GM21717 (cell line): ENCODE data around the gene POC1A.
"Not testable (repeated sequence)": the region's sequence is repeated elsewhere in the genome, so short reads cannot be mapped to it uniquely, and the experiment has no call there.

Experiments used
- ATAC-seq: cut with Tn5 transposase; IDR thresholded peaks from one replicate; pipeline ENCODE4 v1.9.1; 2021; ENCODE audit warnings: mild to moderate bottlenecking, moderate library complexity; ENCODE audit not compliant: unreplicated experiment

Gene POC1A

DNA sequence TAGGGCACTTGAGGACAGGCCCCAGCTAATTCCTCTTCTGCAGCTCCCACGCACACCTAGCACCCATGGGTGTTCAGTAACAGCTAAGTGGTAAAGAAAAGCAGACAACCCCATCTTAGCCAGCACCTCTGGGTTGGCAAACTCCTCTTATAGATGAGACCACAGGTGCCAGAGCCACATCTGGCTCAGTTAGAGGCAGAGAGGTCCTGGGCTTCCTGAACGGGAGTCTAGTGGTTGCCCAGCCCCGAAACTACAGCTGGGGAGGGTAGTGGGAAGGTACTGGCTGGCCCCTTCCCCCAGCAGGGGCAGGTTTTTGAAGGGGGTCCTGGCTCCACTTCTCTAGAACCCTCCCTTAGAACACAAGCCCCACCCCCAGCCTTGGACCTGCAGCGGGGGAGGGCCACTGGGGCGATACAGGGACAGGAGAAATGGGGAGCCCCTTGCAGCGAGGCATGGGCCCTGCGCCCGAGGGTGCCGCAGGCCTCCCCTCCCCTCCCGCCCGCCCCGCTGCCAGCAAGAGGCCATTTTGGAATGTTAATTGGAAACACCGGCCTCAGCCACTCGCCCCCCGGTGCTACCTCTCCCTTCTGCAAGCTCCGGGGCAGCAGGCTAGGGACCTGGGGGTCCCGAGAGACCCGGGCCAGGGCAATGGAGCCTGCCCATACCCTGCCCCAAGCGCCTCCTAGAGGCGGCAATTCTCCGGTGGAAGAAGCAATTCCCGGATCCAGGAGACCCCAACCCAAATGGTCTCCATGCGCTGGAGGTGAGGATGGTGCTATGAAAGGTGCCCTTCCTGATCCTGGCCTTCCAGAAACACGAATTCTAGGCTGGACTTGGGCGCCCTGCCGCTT, 99.3 kb downstream of the POC1A start:
- no peak for ATAC-seq

- ATAC-seq = no peak
Measured at GRCh38 chr3:52053307-52054304, 100.6 kb downstream of the POC1A start.

GRCh38 chr3:52052831-52053306, 101.4 kb downstream of the POC1A start:
- ATAC-seq = no peak

- no peak for ATAC-seq
Measured at GRCh38 chr3:52051444-52051843, 102.8 kb downstream of the POC1A start.

GRCh38 chr3:52050571-52050970, 103.7 kb downstream of the POC1A start:
- ATAC-seq = no peak

DNA sequence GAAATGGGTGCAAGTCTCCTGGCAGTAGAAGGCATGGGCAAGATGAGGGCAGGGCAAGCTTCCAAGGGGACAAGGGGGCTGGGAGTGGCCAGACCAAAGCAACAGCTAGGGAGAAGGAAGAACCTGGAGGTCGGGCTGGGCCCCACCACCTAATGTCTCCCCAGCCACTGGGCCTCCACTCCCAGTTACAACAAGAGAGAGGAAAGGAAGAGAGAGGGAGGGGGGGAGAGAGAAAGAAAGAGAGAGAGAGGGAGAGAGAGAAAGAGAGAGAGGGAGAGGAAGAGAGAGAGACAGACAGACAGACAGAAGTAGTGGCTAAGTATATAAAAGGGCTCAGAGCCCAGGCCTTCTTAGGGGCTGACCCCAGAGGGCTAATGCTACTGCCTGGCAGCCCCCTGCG, 104.7 kb downstream of the POC1A start:
- no peak for ATAC-seq

GRCh38 chr3:52047295-52047960, 106.8 kb downstream of the POC1A start:
- no peak for ATAC-seq

GRCh38 chr3:52046902-52047239, 107.4 kb downstream of the POC1A start:
- no peak for ATAC-seq

- ATAC-seq = no peak
Measured at GRCh38 chr3:52046186-52046901, 107.9 kb downstream of the POC1A start.

DNA sequence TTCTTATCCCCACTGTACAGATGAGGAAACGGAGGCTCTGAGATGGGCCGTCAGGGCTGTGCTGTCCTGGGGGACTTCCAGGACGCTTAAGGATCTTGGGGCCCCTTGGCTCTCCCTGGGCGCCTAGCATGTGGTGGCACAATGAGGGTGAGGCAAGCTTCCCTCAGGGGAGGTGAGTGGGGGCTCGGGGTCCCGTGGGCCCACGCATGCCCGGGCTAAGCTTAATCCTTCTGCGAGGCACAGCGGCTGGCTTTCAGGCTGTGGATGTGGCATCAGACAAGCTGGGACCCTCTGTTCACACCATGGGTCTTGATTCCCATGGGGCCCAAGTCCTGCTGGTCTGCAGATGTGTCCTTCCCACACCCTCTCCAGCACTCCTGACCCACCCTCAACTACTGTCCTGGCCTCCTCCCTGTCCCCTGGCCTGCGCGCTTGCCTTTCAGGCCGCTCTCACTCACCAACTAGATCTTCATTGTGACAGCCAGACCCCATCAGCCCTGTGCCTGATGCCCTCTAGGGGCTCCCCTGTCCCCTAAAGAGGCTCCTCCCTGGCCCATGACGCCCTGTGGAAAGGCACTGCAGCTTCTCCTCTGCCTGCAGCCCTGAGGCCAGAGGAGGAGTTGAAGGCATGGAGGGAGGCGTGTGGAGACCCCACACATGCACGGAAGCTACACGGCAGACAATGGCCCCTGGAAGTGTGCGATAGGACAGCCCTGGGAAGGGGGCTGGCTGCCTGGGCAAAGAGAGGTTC, 109.2 kb downstream of the POC1A start:
- no peak for ATAC-seq

DNA sequence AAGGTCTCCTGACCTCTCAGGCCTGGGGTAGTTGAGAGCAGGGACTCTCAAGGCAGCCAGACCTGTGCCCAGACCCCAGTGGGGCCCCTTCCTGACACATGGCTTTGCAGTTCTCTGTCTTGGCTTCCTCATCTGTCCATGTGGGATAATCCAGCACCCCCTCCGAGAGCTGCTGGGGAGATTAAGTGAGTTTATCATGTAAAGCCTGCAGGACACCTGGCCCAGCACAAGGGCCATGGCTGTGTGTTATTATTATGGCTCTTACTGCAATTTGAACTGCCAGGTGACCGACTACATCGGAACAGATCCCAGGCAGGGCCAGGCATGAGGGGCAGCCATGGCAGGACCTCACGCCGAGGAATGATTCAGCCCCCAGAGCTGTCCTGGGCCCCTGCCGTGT, 110.5 kb downstream of the POC1A start:
- ATAC-seq = no peak

GRCh38 chr3:52043039-52043438, 111.2 kb downstream of the POC1A start:
- not testable (repeated sequence) for ATAC-seq

- no peak for ATAC-seq
Measured at GRCh38 chr3:52041118-52041731, 113.0 kb downstream of the POC1A start.

DNA sequence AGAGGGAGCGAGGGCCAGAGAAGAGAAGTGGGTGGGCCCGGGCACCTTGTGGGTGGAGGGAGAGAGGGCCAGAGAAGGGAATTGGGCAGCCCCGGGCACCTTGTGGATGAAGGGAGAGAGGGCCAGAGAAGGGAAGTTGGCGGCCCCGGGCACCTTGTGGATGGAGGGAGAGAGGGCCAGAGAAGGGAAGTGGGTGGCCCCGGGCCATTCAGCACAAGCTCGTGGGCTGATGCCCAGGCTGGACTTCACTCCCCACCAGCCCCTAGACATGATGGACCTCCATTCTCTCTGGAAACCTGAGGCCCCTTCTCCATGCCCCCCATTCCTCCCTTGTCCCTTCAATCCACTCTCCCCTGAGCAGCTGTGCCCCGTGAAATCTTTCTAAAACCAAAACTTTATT, 113.6 kb downstream of the POC1A start:
- ATAC-seq = no peak

- no peak for ATAC-seq
Measured at GRCh38 chr3:52039846-52040245, 114.4 kb downstream of the POC1A start.

DNA sequence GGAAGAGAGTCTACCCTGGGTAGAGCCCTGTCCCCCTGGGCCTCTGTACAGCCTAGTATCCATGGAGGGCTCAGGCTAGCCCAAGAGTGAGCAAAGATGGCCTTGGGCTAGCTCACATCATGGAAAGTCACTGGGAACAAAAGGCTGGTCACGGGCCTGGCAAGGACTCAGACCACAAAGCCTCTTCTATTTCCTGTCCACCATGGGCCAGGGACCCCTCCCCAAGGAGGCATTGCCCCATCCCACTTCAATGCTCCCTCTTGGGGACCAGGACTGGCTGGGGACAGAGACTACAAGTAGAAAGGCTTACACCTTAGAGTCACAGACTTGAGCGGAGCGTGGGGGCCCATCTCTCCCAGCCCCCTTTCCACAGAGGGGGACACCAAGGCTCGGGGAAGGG, 114.8 kb downstream of the POC1A start:
- ATAC-seq = no peak

GRCh38 chr3:52038227-52038626, 116.0 kb downstream of the POC1A start:
- ATAC-seq = no peak

DNA sequence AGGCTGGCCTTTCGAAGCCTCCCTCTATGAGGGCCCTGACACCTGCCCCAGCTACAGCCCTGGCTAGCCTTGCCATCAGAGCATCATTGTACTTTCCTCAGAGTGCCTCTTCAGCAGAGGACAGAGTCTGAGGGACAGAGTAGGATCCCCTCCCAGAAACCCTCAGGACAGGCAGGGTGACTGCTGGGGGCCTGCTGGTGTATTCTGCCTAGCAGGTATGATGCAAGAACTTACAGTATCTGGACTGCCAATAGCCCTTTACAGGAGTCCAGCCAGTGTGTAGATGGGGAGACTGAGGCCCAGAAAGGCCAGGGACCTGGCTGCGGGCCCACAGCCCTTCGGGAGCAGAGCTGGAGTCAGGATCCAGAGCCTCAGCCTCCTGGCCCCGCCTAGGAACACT, 116.9 kb downstream of the POC1A start:
- ATAC-seq = no peak

GRCh38 chr3:52036829-52037228, 117.4 kb downstream of the POC1A start:
- ATAC-seq = no peak
